ENCODE results near the gene LRRC70.

Gene LRRC70

GRCh38 chr5:62605638-62606037 lies 27.0 kb downstream of the LRRC70 start (continued):
- no peak for TF ChIP-seq ZFP3 (CRISPR knock-in tag; IDR thresholded peaks at IDR 0.05)
- no peak for TF ChIP-seq POU6F1 (CRISPR knock-in tag; IDR thresholded peaks at IDR 0.05; ENCODE audit: borderline replicate concordance, low read depth)
- no peak for TF ChIP-seq OSR1 (CRISPR knock-in tag; IDR thresholded peaks at IDR 0.05)
- no peak for TF ChIP-seq RARB (CRISPR knock-in tag; IDR thresholded peaks at IDR 0.05)

GRCh38 chr5:62606878-62607277 lies 28.3 kb downstream of the LRRC70 start:
- ATAC-seq = peak; percentile 74
- TF ChIP-seq ZNF70 (CRISPR knock-in tag; IDR thresholded peaks at IDR 0.05) (0 out of 2 replicates have a peak, but pooled peaks have one; percentile 28), PPARA (CRISPR knock-in tag; IDR thresholded peaks at IDR 0.05; ENCODE audit: borderline replicate concordance) (no peak), POU6F1 (CRISPR knock-in tag; IDR thresholded peaks at IDR 0.05; ENCODE audit: borderline replicate concordance, low read depth) (no peak)

- TF ChIP-seq ZNF8 (CRISPR knock-in tag; IDR thresholded peaks at IDR 0.05) (no peak), SNAI2 (CRISPR knock-in tag; IDR thresholded peaks at IDR 0.05) (no peak), CSDC2 (CRISPR knock-in tag; IDR thresholded peaks at IDR 0.05) (no peak), TCF4 (CRISPR knock-in tag; IDR thresholded peaks at IDR 0.05; ENCODE audit: borderline replicate concordance) (no peak), GLIS3 (CRISPR knock-in tag; IDR thresholded peaks at IDR 0.05) (no peak), TOX (CRISPR knock-in tag; IDR thresholded peaks at IDR 0.05; ENCODE audit: borderline replicate concordance) (no peak), BACH2 (CRISPR knock-in tag; IDR thresholded peaks at IDR 0.05; ENCODE audit: borderline replicate concordance) (no peak), ZFP3 (CRISPR knock-in tag; IDR thresholded peaks at IDR 0.05) (no peak), PATZ1 (CRISPR knock-in tag; IDR thresholded peaks at IDR 0.05; ENCODE audit: borderline replicate concordance) (no peak), ZNF565 (CRISPR knock-in tag; conservative IDR thresholded peaks at IDR 0.05; ENCODE audit: low read depth) (no peak), RARB (CRISPR knock-in tag; IDR thresholded peaks at IDR 0.05) (no peak), OSR1 (CRISPR knock-in tag; IDR thresholded peaks at IDR 0.05) (no peak), POU6F1 (CRISPR knock-in tag; IDR thresholded peaks at IDR 0.05; ENCODE audit: borderline replicate concordance, low read depth) (no peak), ZFP30 (CRISPR knock-in tag; IDR thresholded peaks at IDR 0.05) (no peak), CREB5 (CRISPR knock-in tag; IDR thresholded peaks at IDR 0.05; ENCODE audit: low read depth) (no peak), ZC3H10 (CRISPR knock-in tag; IDR thresholded peaks at IDR 0.05) (no peak)
- ATAC-seq = no peak
Measured at GRCh38 chr5:62607615-62608014, 29.0 kb downstream of the LRRC70 start.

- TF ChIP-seq SNAI2 (CRISPR knock-in tag; IDR thresholded peaks at IDR 0.05) (no peak), ZNF70 (CRISPR knock-in tag; IDR thresholded peaks at IDR 0.05) (no peak), OSR1 (CRISPR knock-in tag; IDR thresholded peaks at IDR 0.05) (no peak), ZFP30 (CRISPR knock-in tag; IDR thresholded peaks at IDR 0.05) (no peak), POU6F1 (CRISPR knock-in tag; IDR thresholded peaks at IDR 0.05; ENCODE audit: borderline replicate concordance, low read depth) (no peak)
- ATAC-seq = no peak
Measured at GRCh38 chr5:62608529-62609511, 30.2 kb downstream of the LRRC70 start.

All from SK-N-SH treated with all-trans-retinoic acid at 6 μM for 48 hours (cell line).